Embryonic facial prominence (tissue), 1 donor: Measurements from ENCODE around the gene ZNF385B.

Source experiments
- DNase-seq: peaks from one replicate; pipeline ENCODE4 v3.0.0-alpha.2; 2016; ENCODE audit errors: extremely low spot score

ZNF385B gene

DNA sequence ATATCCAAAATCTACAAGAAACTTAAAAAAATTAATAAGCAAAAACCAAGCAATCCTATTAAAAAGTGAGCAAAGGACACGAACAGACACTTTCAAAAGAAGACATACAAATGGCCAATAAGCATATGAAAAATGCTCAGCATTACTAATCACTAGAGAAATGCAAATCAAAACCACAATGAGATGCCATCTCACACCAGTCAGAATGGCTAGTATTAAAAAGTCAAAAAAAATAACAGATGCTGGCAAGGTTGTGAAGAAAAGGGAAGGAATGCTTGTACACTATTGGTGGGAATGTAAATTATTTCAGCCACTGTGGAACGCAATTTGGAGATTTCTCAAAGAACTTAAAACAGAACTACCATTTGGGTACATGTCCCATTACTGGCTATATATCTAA, 467.9 kb downstream of the ZNF385B start:
- DNase-seq, result no peak
